ENCODE data around the gene PGBD5. TPM values are rescaled to one million over a fixed set of nuclear protein-coding genes. Genes with fewer than 3 reads are reported as not detected.
A peak's percentile ranks its signal among the peaks of the same experiment; 100 is the strongest.

PGBD5 gene
- total RNA-seq, 4 donors from 2014 or later = 1.0 to 4.5 (median 1.9) TPM

- in situ Hi-C loops (cut with MboI; ENCODE audit: low sequenced_read_pairs in 4 of 4) (no loop called here), intact Hi-C loops (cut with DNase I; ENCODE audit: low total_unique reads) (no loop called here)
- no peaks in the 10 kb centered on the region for H3K27me3 ChIP-seq
- ATAC-seq (peak in 1 of 2 donors; percentile 30), DNase-seq (no peak)
- no peak for TF ChIP-seq POLR2A (IDR thresholded peaks at IDR 0.05)
- no peak for TF ChIP-seq CTCF (IDR thresholded peaks at IDR 0.05 in 4 of 5, conservative IDR thresholded peaks at IDR 0.05 in 1 of 5)
- no peak overlapping the region for H3K4me3 ChIP-seq
- H3K27ac ChIP-seq = no peak overlapping the region
- H3K4me1 ChIP-seq = peaks cover 10 to 16% of the 10 kb centered on the region in 2 donors
- H3K9me3 ChIP-seq = no peaks in the 10 kb centered on the region
- no peaks in the 10 kb centered on the region for H3K36me3 ChIP-seq
Observed at GRCh38 chr1:230334447-230334837, 91.7 kb downstream of the PGBD5 start.

- ATAC-seq (no peak), DNase-seq (no peak)
- Histone ChIP-seq H3K4me3 (no peak overlapping the region), H3K36me3 (no peaks in the 10 kb centered on the region), H3K27me3 (no peaks in the 10 kb centered on the region), H3K27ac (no peak overlapping the region), H3K4me1 (peaks cover 10 to 16% of the 10 kb centered on the region in 2 donors), H3K9me3 (no peaks in the 10 kb centered on the region)
- intact Hi-C loops (cut with DNase I; ENCODE audit: low total_unique reads) (no loop called here), in situ Hi-C loops (cut with MboI; ENCODE audit: low sequenced_read_pairs in 4 of 4) (no loop called here)
- no peak for TF ChIP-seq CTCF (IDR thresholded peaks at IDR 0.05 in 4 of 5, conservative IDR thresholded peaks at IDR 0.05 in 1 of 5)
- TF ChIP-seq POLR2A (IDR thresholded peaks at IDR 0.05) = no peak
Observed at GRCh38 chr1:230333590-230334446, 92.3 kb downstream of the PGBD5 start.

- no peak overlapping the region for H3K4me3 ChIP-seq
- intact Hi-C loops (cut with DNase I; ENCODE audit: low total_unique reads) = no loop called here
Observed at GRCh38 chr1:230332575-230333066, 93.5 kb downstream of the PGBD5 start.

GRCh38 chr1:230332061-230332460 is 94.1 kb downstream of the PGBD5 start:
- no peak overlapping the region for H3K27ac ChIP-seq
- in situ Hi-C loops (cut with MboI; ENCODE audit: low sequenced_read_pairs in 4 of 4) (no loop called here), intact Hi-C loops (cut with DNase I; ENCODE audit: low total_unique reads) (no loop called here)
- no peaks in the 10 kb centered on the region for H3K9me3 ChIP-seq
- TF ChIP-seq CTCF (IDR thresholded peaks at IDR 0.05 in 4 of 5, conservative IDR thresholded peaks at IDR 0.05 in 1 of 5) (no peak), POLR2A (IDR thresholded peaks at IDR 0.05) (no peak)
- DNase-seq (no peak), ATAC-seq (no peak)
- no peaks in the 10 kb centered on the region for H3K36me3 ChIP-seq
- H3K4me1 ChIP-seq = peaks cover 10 to 16% of the 10 kb centered on the region in 2 donors
- H3K4me3 ChIP-seq = no peak overlapping the region
- no peaks in the 10 kb centered on the region for H3K27me3 ChIP-seq

More at GRCh38 chr1:230332575-230333066, 93.5 kb downstream of the PGBD5 start:
- Histone ChIP-seq H3K27me3 (no peaks in the 10 kb centered on the region), H3K36me3 (no peaks in the 10 kb centered on the region), H3K4me1 (peaks cover 10 to 16% of the 10 kb centered on the region in 2 donors), H3K27ac (no peak overlapping the region), H3K9me3 (no peaks in the 10 kb centered on the region)
- in situ Hi-C loops (cut with MboI; ENCODE audit: low sequenced_read_pairs in 4 of 4) = no loop called here
- DNase-seq (no peak), ATAC-seq (no peak)
- no peak for TF ChIP-seq CTCF (IDR thresholded peaks at IDR 0.05 in 4 of 5, conservative IDR thresholded peaks at IDR 0.05 in 1 of 5)
- TF ChIP-seq POLR2A (IDR thresholded peaks at IDR 0.05) = no peak
